GM12878 (cell line): ENCODE data around the gene OAF. TPM values are rescaled to one million over a fixed set of nuclear protein-coding genes. Genes with fewer than 3 reads are reported as not detected.
A peak's percentile ranks its signal among the peaks of the same experiment; 100 is the strongest.

ENCODE experiments used
- ATAC-seq: fragments of 200-7000 bp; cut with Tn5 transposase; 3 replicates; pipeline ENCODE4 v1.9.1; 2020; ENCODE audit warnings: mild to moderate bottlenecking, moderate library complexity
- BruUV-seq: library from RNA; stranded (reverse); fragments of 400-500 nt; replicated peaks from 2 replicates; lab custom pipeline; 2021; lab: Mats Ljungman, UMichigan
- CTCF ChIA-PET: fragments of 300-600 bp; sonication (Branson Sonifier 250); formaldehyde crosslinking; extraction: SDS; loops from one replicate; lab custom pipeline; 2021; ENCODE audit warnings: inconsistent platforms; lab: Yijun Ruan, JAX
- POLR2A ChIA-PET: fragments of 350-600 bp; formaldehyde crosslinking; extraction: SDS; loops from one replicate; lab custom pipeline; 2021; ENCODE audit warnings: inconsistent platforms; lab: Charles Lee
- RAD21 ChIA-PET: fragments of 300-600 bp; sonication (Branson Sonifier 250); formaldehyde crosslinking; loops from one replicate; lab custom pipeline; 2023; ENCODE audit warnings: antibody characterized with exemption; ENCODE audit not compliant: unreplicated experiment; lab: Charles Lee
- SMC1A ChIA-PET: fragments of 300-600 bp; sonication (Branson Sonifier 250); formaldehyde crosslinking; loops from one replicate; lab custom pipeline; 2023; ENCODE audit not compliant: unreplicated experiment, uncharacterized antibody; lab: Charles Lee
- DNase-seq: peaks from one replicate; pipeline ENCODE4 v3.0.0-alpha.2; 2011; ENCODE audit warnings: low read depth, low spot score
- FAIRE-seq: peaks from 3 replicates; lab custom pipeline; 2011; peaks lifted over from hg19 to GRCh38; lab: Jason Lieb, UNC
- H2AFZ ChIP-seq: 2 replicates; pipeline ENCODE4 v1.6.0; 2011; ENCODE audit warnings: low read depth, low read length, control low read depth; ENCODE audit not compliant: control insufficient read depth
- H3K27ac ChIP-seq: 2 replicates; pipeline ENCODE4 v1.5.1; 2011; ENCODE audit warnings: control low read depth; ENCODE audit not compliant: control insufficient read depth, insufficient read depth
- H3K27me3 ChIP-seq, 2 experiments: replicated peaks in 1 of 2; 2 replicates each; pipeline versions ENCODE4 v1.6.0 to v1.6.1; 2011; ENCODE audit warnings: low read length in 1 of 2; ENCODE audit not compliant: control insufficient read depth in 2 of 2, insufficient read depth in 2 of 2
- H3K36me3 ChIP-seq, 2 experiments: 2 replicates each; pipeline ENCODE4 v1.5.1; 2011; ENCODE audit warnings: low read length in 1 of 2; ENCODE audit not compliant: control insufficient read depth in 2 of 2, insufficient read depth in 2 of 2
- H3K4me1 ChIP-seq: 2 replicates; pipeline ENCODE4 v1.6.1; 2011; ENCODE audit warnings: mild to moderate bottlenecking, low read length, moderate library complexity, mixed read lengths; ENCODE audit not compliant: control insufficient read depth, insufficient read depth
- H3K4me2 ChIP-seq: 2 replicates; pipeline ENCODE4 v1.6.0; 2011; ENCODE audit warnings: control low read depth; ENCODE audit not compliant: control insufficient read depth, insufficient read depth
- H3K4me3 ChIP-seq: fragments of 200-600 bp; sonication (generic); 2 replicates; pipeline ENCODE4 v1.5.1; 2016
- H3K79me2 ChIP-seq: 2 replicates; pipeline ENCODE4 v1.6.0; 2011; ENCODE audit warnings: low read length; ENCODE audit not compliant: control insufficient read depth, insufficient read depth
- H3K9ac ChIP-seq: 2 replicates; pipeline ENCODE4 v1.8.0; 2011; ENCODE audit warnings: low read length, control low read depth, mixed read lengths; ENCODE audit not compliant: control insufficient read depth, insufficient read depth
- H3K9me3 ChIP-seq: replicated peaks from 3 replicates; pipeline ENCODE4 v1.5.1; 2011; ENCODE audit warnings: mild to moderate bottlenecking, low read length; ENCODE audit not compliant: control insufficient read depth, insufficient read depth
- H4K20me1 ChIP-seq: 2 replicates; pipeline ENCODE4 v1.6.0; 2011; ENCODE audit not compliant: control insufficient read depth, insufficient read depth
- CBFB ChIP-seq: IDR thresholded peaks from 2 replicates; pipeline ENCODE4 v1.6.1; 2016; ENCODE audit warnings: antibody characterized with exemption, low read depth
- CHD2 ChIP-seq: IDR thresholded peaks from 2 replicates; pipeline ENCODE4 v1.6.1; 2011; ENCODE audit warnings: low read depth, low read length, improper control_type of control experiment, borderline replicate concordance
- CREM ChIP-seq: IDR thresholded peaks from 2 replicates; pipeline ENCODE4 v1.6.1; 2014; ENCODE audit warnings: antibody characterized with exemption, low read depth
- EP300 ChIP-seq, 2 experiments: fragments of 150-350 bp in 1 of 2; IDR thresholded peaks; 2 replicates each; pipeline ENCODE4 v1.6.1; 2011 to 2012; ENCODE audit warnings: low read depth in 2 of 2, low read length in 2 of 2, borderline replicate concordance in 1 of 2, improper control_type of control experiment in 1 of 2, inconsistent platforms in 1 of 2; ENCODE audit not compliant: control insufficient read depth in 1 of 2
- IKZF2 ChIP-seq, 2 experiments: fragments of 450-650 bp; IDR thresholded peaks; 2 replicates each; pipeline ENCODE4 v1.6.1; 2017; ENCODE audit warnings: mild to moderate bottlenecking in 2 of 2, moderate library complexity in 2 of 2
- KDM1A ChIP-seq: fragments of 200-600 bp; sonication (generic); IDR thresholded peaks from 2 replicates; pipeline ENCODE4 v1.6.1; 2016; ENCODE audit warnings: borderline replicate concordance
- LARP7 ChIP-seq: fragments of 450-650 bp; IDR thresholded peaks from 2 replicates; pipeline ENCODE4 v1.6.1; 2017; ENCODE audit warnings: mild to moderate bottlenecking
- MTA2 ChIP-seq: fragments of 450-650 bp; IDR thresholded peaks from 2 replicates; pipeline ENCODE4 v1.6.1; 2016; ENCODE audit warnings: low read depth, mild to moderate bottlenecking, moderate library complexity
- NBN ChIP-seq: fragments of 450-650 bp; IDR thresholded peaks from 2 replicates; pipeline ENCODE4 v1.6.1; 2016
- PAX5 ChIP-seq: IDR thresholded peaks from 2 replicates; pipeline ENCODE4 v1.6.1; 2011; ENCODE audit warnings: low read depth, low read length, borderline replicate concordance
- PAX8 ChIP-seq: fragments of 450-650 bp; IDR thresholded peaks from 2 replicates; pipeline ENCODE4 v1.6.1; 2017; ENCODE audit warnings: mild to moderate bottlenecking, moderate library complexity
- RCOR1 ChIP-seq: conservative IDR thresholded peaks from 2 replicates; pipeline ENCODE4 v1.6.1; 2012; ENCODE audit warnings: low read depth, low read length, improper control_type of control experiment
- SMARCA5 ChIP-seq: fragments of 450-650 bp; IDR thresholded peaks from 2 replicates; pipeline ENCODE4 v1.6.1; 2017; ENCODE audit warnings: mild to moderate bottlenecking
- SP1 ChIP-seq: IDR thresholded peaks from one replicate; pipeline ENCODE4 v1.6.1; 2011; ENCODE audit warnings: low read depth, low read length
- SUPT20H ChIP-seq: IDR thresholded peaks from 2 replicates; pipeline ENCODE4 v1.6.1; 2011; ENCODE audit warnings: low read depth, mild to moderate bottlenecking, low read length, moderate library complexity, borderline replicate concordance; ENCODE audit not compliant: control insufficient read depth
- TBL1XR1 ChIP-seq: IDR thresholded peaks from 2 replicates; pipeline ENCODE4 v1.6.1; 2012; ENCODE audit warnings: low read depth, low read length, improper control_type of control experiment
- TCF3 ChIP-seq: IDR thresholded peaks from 2 replicates; pipeline ENCODE4 v1.6.1; 2012; ENCODE audit warnings: low read depth, mild to moderate bottlenecking, low read length, borderline replicate concordance; ENCODE audit not compliant: insufficient read depth
- YY1 ChIP-seq: IDR thresholded peaks from 2 replicates; pipeline ENCODE4 v1.6.1; 2011; ENCODE audit warnings: low read depth, mild to moderate bottlenecking, low read length
- ZBED1 ChIP-seq: IDR thresholded peaks from 2 replicates; pipeline ENCODE4 v1.6.1; 2016; ENCODE audit warnings: borderline replicate concordance
- WGBS: methylation state at CpG from one replicate; pipeline ENCODE4 v1.1.6; 2016; ENCODE audit warnings: low lambda C conversion rate; ENCODE audit not compliant: insufficient replicate concordance, insufficient coverage; ENCODE audit errors: missing lambda C conversion rate; 5-methylcytosine and 5-hydroxymethylcytosine counted together
- in situ Hi-C: fragments of 300-500 bp; cut with MboI; formaldehyde crosslinking; loops from 9 replicates; pipeline ENCODE4 v1.14.3; 2018; ENCODE audit warnings: mixed read lengths
- intact Hi-C: fragments of 100-400 bp; cut with micrococcal nuclease; formaldehyde crosslinking; loops from one replicate; pipeline ENCODE4 v1.14.2; 2022; ENCODE audit not compliant: unreplicated experiment
- polyA plus RNA-seq, 11 experiments: library from polyadenylated mRNA; depleted of rRNA in 4 of 11; unstranded in 6 of 11; stranded (reverse) in 5 of 11; fragments of >200 nt; fragmentation: Nextera tagmentation in 4 of 11; fragmentation: Illumina TruSeq in 1 of 11; extraction: Ambion mirVana in 4 of 11; extraction: Trizol in 1 of 11; gene quantifications; 1 replicate in 1 of 11; 2 replicates in 10 of 11; pipeline versions ENCODE4 v1.2.1 to v1.2.3, GENCODE V29; 2011 to 2016; ENCODE audit warnings: inconsistent platforms in 2 of 11, missing spikeins in 2 of 11, low read depth in 1 of 11
- total RNA-seq, 4 experiments: library from RNA; depleted of rRNA in 3 of 4; stranded (reverse); fragments of >200 nt in 3 of 4; fragmentation: Illumina TruSeq in 1 of 4; extraction: Trizol in 1 of 4; gene quantifications; 2 replicates each; pipeline versions ENCODE4 v1.2.1 to v1.2.3, GENCODE V29; 2013 to 2021
- TF ChIP-seq, protein P1 (sequence below): fragments of 450-650 bp; IDR thresholded peaks from 2 replicates; pipeline ENCODE4 v1.6.1; 2017; ENCODE audit warnings: antibody characterized with exemption, mild to moderate bottlenecking, moderate library complexity
- TF ChIP-seq, protein P2 (sequence below): IDR thresholded peaks from 2 replicates; pipeline ENCODE4 v1.6.1; 2011; ENCODE audit warnings: low read depth, low read length, improper control_type of control experiment, borderline replicate concordance

OAF gene
- total and polyA plus RNA-seq, 10 of the 15 experiments (the other 5 are each of a cell fraction or from before 2014, with no cell fraction given): 0.10 to 4.7 (median 1.1) TPM

DNA sequence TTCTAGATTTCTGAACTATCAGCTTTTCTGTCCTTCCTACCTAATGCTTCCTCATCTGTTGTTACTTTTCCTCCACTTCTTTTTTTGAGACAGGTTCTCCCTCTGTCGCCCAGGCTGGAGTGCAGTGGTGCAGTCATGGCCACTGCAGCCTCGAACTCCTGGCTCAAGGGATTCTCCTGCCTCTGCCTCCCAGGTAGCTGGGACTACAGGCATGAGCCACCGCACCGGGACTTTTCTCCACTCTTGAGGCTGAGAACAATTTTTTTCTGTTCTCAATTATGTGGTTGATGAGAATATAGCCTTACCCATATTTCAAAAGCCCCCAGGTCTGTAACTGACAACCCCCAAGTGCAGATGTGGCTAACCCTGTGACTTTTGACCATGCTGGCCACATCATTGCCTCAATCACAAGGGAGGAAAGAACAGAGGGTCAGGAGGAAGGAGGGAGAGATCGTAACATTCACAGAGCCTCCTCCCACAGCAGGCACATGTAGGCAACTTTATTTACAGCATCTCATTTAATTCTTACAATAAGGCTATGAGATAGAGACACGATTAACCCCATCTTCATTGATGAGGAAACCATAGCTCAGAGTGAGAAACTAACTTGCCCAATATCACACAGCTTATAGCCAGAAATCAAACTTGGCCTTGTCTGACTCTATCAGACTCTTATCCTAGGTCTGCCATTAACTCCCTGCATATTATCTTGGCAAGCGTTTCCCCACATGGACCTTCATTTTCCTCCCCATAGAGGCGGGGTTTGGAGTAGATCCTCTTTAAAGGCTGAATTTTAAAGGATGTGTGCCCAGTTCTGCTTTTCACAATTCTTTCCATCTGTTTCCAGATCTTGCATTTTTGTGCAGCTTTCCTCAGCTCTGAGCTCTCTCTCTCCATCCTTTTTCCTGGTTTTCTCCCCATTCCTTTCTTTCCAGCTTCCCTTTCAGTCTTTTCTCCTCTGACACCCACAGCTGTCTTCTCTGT, 38.7 kb downstream of the OAF start:
- Histone ChIP-seq H3K4me3 (peak overlapping the region; percentile 34; the same call in 1 of the 2 replicates), H3K9me3 (no peaks in the 10 kb centered on the region; the same call in 2 of the 3 replicates), H3K27ac (peak overlapping the region; percentile 39), H3K4me1 (peaks cover 36% of the 10 kb centered on the region), H3K36me3 (no peaks in the 10 kb centered on the region), H4K20me1 (no peaks in the 10 kb centered on the region), H3K79me2 (no peaks in the 10 kb centered on the region), H3K4me2 (peak overlapping the region; percentile 17), H3K27me3 (no peaks in the 10 kb centered on the region; a peak in 1 of 4 replicates), H3K9ac (peak overlapping the region; percentile 1; the same call in 1 of the 2 replicates), H2AFZ (no peak overlapping the region)
- peak; percentile 68 for ATAC-seq
- intact Hi-C loops (no loop called here), in situ Hi-C loops (no loop called here)
- POLR2A ChIA-PET: interaction anchor here (0.6 to 1.3 kb wide), 3 partner anchors 8 to 33 kb away, joined by 3 to 6 read pairs (median 3); no protein-coding TSS in a partner anchor
- WGBS: 40% methylated on average over 8 of the region's 8 CpGs
- BruUV-seq: no TSS peak
- SMC1A ChIA-PET: interaction anchor here (0.7 to 10.7 kb wide), 9 partner anchors 9 to 49 kb away, joined by 3 to 176 read pairs (median 6); no protein-coding TSS in a partner anchor
- RAD21 ChIA-PET: interaction anchor here (0.7 to 10.3 kb wide), 5 partner anchors 9 to 77 kb away, joined by 4 to 127 read pairs (median 5); no protein-coding TSS in a partner anchor
- CTCF ChIA-PET: interaction anchor here (0.6 to 21.3 kb wide), 7 partner anchors 10 to 703 kb away, joined by 3 to 296 read pairs (median 4); partner anchors contain the start of gene POU2F3
- peak; percentile 66 for DNase-seq
- FAIRE-seq: no peak
- TF ChIP-seq NBN (no peak), PAX5 (peak; percentile 43; the same call in 1 of the 2 replicates), SMARCA5 (peak; percentile 75), ZBED1 (no peak), SUPT20H (no peak), PAX8 (no peak), EP300 (IDR thresholded peaks at IDR 0.05; ENCODE audit: borderline replicate concordance in 1 of 2, control insufficient read depth in 1 of 2, low read depth in 2 of 2, low read length in 2 of 2) (peak; percentile 77 to 79), LARP7 (no peak), IKZF2 (IDR thresholded peaks at IDR 0.05) (no peak), TBL1XR1 (no peak), CREM (no peak), MTA2 (peak; percentile 45), RCOR1 (no peak), SP1 (no peak), CHD2 (no peak), YY1 (no peak), KDM1A (no peak), CBFB (no peak), TCF3 (no peak)
- TF ChIP-seq, protein P1, sequence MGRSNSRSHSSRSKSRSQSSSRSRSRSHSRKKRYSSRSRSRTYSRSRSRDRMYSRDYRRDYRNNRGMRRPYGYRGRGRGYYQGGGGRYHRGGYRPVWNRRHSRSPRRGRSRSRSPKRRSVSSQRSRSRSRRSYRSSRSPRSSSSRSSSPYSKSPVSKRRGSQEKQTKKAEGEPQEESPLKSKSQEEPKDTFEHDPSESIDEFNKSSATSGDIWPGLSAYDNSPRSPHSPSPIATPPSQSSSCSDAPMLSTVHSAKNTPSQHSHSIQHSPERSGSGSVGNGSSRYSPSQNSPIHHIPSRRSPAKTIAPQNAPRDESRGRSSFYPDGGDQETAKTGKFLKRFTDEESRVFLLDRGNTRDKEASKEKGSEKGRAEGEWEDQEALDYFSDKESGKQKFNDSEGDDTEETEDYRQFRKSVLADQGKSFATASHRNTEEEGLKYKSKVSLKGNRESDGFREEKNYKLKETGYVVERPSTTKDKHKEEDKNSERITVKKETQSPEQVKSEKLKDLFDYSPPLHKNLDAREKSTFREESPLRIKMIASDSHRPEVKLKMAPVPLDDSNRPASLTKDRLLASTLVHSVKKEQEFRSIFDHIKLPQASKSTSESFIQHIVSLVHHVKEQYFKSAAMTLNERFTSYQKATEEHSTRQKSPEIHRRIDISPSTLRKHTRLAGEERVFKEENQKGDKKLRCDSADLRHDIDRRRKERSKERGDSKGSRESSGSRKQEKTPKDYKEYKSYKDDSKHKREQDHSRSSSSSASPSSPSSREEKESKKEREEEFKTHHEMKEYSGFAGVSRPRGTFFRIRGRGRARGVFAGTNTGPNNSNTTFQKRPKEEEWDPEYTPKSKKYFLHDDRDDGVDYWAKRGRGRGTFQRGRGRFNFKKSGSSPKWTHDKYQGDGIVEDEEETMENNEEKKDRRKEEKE: no peak
- TF ChIP-seq, protein P2, sequence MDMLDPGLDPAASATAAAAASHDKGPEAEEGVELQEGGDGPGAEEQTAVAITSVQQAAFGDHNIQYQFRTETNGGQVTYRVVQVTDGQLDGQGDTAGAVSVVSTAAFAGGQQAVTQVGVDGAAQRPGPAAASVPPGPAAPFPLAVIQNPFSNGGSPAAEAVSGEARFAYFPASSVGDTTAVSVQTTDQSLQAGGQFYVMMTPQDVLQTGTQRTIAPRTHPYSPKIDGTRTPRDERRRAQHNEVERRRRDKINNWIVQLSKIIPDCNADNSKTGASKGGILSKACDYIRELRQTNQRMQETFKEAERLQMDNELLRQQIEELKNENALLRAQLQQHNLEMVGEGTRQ: no peak
